Upper lobe of left lung (tissue), 6 donors: ENCODE data around the gene SMAD2. TPM values are rescaled to one million over a fixed set of nuclear protein-coding genes. Genes with fewer than 3 reads are reported as not detected.

ENCODE experiments used
- ATAC-seq, 2 donors: fragments of 200-7000 bp; cut with Tn5 transposase; one replicate each; pipeline ENCODE4 v1.9.1; 2022; ENCODE audit warnings: mild to moderate bottlenecking in 2 of 2, moderate library complexity in 2 of 2; ENCODE audit not compliant: low FRiP score in 2 of 2
- DNase-seq, 2 donors: peaks; one replicate each; pipeline ENCODE4 v3.0.0-alpha.2; 2019 to 2020
- H3K27ac ChIP-seq, 4 donors: fragments of 200-600 bp; sonication (generic); one replicate each; pipeline ENCODE4 v1.5.1; 2016 to 2019
- H3K27me3 ChIP-seq, 4 donors: fragments of 200-600 bp; sonication (generic); one replicate each; pipeline ENCODE4 v1.5.1; 2017 to 2019
- H3K36me3 ChIP-seq, 4 donors: fragments of 200-600 bp; sonication (generic); one replicate each; pipeline ENCODE4 v1.5.1; 2016 to 2019
- H3K4me1 ChIP-seq, 4 donors: fragments of 200-600 bp; sonication (generic); one replicate each; pipeline ENCODE4 v1.5.1; 2018 to 2019
- H3K4me3 ChIP-seq, 4 donors: fragments of 200-600 bp; sonication (generic); one replicate each; pipeline ENCODE4 v1.5.1; 2017 to 2019; ENCODE audit warnings: mild to moderate bottlenecking in 2 of 4, moderate library complexity in 1 of 4
- H3K9me3 ChIP-seq, 4 donors: fragments of 200-600 bp; sonication (generic); one replicate each; pipeline ENCODE4 v1.5.1; 2018 to 2019
- CTCF ChIP-seq, 6 experiments: fragments of 450-650 bp in 4 of 6; fragments of 200-600 bp in 2 of 6; sonication (generic) in 2 of 6; IDR thresholded peaks; one replicate each; pipeline ENCODE4 v1.5.1; 2016 to 2019; ENCODE audit warnings: antibody characterized with exemption in 6 of 6
- EP300 ChIP-seq, 4 donors: sonication (generic); formaldehyde crosslinking; IDR thresholded peaks; one replicate each; pipeline ENCODE4 v1.5.1; 2017; ENCODE audit warnings: antibody characterized with exemption in 4 of 4, control low read depth in 2 of 4
- POLR2A ChIP-seq, 4 donors: fragments of 450-650 bp; IDR thresholded peaks; one replicate each; pipeline ENCODE4 v1.5.1; 2016 to 2017; ENCODE audit warnings: antibody characterized with exemption in 4 of 4, mild to moderate bottlenecking in 2 of 4
- POLR2AphosphoS5 ChIP-seq, 2 donors: sonication (generic); formaldehyde crosslinking; IDR thresholded peaks; one replicate each; pipeline ENCODE4 v1.5.1; 2017; ENCODE audit warnings: antibody characterized with exemption in 2 of 2
- WGBS, 2 donors: methylation state at CpG; one replicate each; pipeline ENCODE4 v1.1.5; 2017 to 2018; 5-methylcytosine and 5-hydroxymethylcytosine counted together
- total RNA-seq, 6 donors: library from RNA; depleted of rRNA in 4 of 6; stranded (reverse); fragments of >200 nt in 4 of 6; gene quantifications; one replicate each; pipeline versions ENCODE4 v1.1.0 to v1.2.1, GENCODE V29; 2016 to 2021
- donor health status: DM: no; HTN: no; CAD: no; lungs with moderate emphysema.
- donor health status: DM: no; HTN: yes; CAD: no; lungs with severe emphysema.

SMAD2 gene
- total RNA-seq, 6 donors from 2014 or later = 52.1 to 151 (median 97.8) TPM

GRCh38 chr18:47868744-47869143 lies 61.7 kb downstream of the SMAD2 start:
- Histone ChIP-seq H3K4me1 (peaks cover 0 to 17% (median 10%) of the 10 kb centered on the region in 4 donors), H3K27me3 (no peaks in the 10 kb centered on the region), H3K4me3 (no peak overlapping the region), H3K9me3 (no peaks in the 10 kb centered on the region), H3K36me3 (peaks cover 0 to 40% (median 6%) of the 10 kb centered on the region in 4 donors), H3K27ac (no peak overlapping the region)
- ATAC-seq (no peak), DNase-seq (peak in 1 of 2 donors; percentile 26)
- 68 to 72% methylated on average over 3 of the region's 3 CpGs for WGBS, 2 donors
- no peak for TF ChIP-seq EP300 (IDR thresholded peaks at IDR 0.05)
- no peak for TF ChIP-seq POLR2AphosphoS5 (IDR thresholded peaks at IDR 0.05)
- no peak for TF ChIP-seq POLR2A (IDR thresholded peaks at IDR 0.05)
- TF ChIP-seq CTCF (IDR thresholded peaks at IDR 0.05) = no peak

GRCh38 chr18:47865183-47865582 lies 65.3 kb downstream of the SMAD2 start:
- ATAC-seq (no peak), DNase-seq (no peak)
- no peak overlapping the region for H3K4me3 ChIP-seq
- no peak overlapping the region for H3K27ac ChIP-seq
- peaks cover 0 to 6% (median 4%) of the 10 kb centered on the region in 4 donors for H3K4me1 ChIP-seq
- no peak for TF ChIP-seq CTCF (IDR thresholded peaks at IDR 0.05)
- TF ChIP-seq EP300 (IDR thresholded peaks at IDR 0.05) = no peak
- TF ChIP-seq POLR2AphosphoS5 (IDR thresholded peaks at IDR 0.05) = no peak
- no peak for TF ChIP-seq POLR2A (IDR thresholded peaks at IDR 0.05)
- peaks cover 3 to 53% (median 9%) of the 10 kb centered on the region in 4 donors for H3K36me3 ChIP-seq
- 94% methylated on average over 3 of the region's 3 CpGs for WGBS, 2 donors
- no peaks in the 10 kb centered on the region for H3K9me3 ChIP-seq
- no peaks in the 10 kb centered on the region for H3K27me3 ChIP-seq

GRCh38 chr18:47863041-47863440 lies 67.4 kb downstream of the SMAD2 start:
- peaks cover 3 to 62% (median 15%) of the 10 kb centered on the region in 4 donors for H3K36me3 ChIP-seq
- H3K27ac ChIP-seq = no peak overlapping the region
- H3K27me3 ChIP-seq = no peaks in the 10 kb centered on the region
- ATAC-seq (no peak), DNase-seq (no peak)
- TF ChIP-seq POLR2A (IDR thresholded peaks at IDR 0.05) = no peak
- no peak for TF ChIP-seq POLR2AphosphoS5 (IDR thresholded peaks at IDR 0.05)
- no peak for TF ChIP-seq CTCF (IDR thresholded peaks at IDR 0.05)
- TF ChIP-seq EP300 (IDR thresholded peaks at IDR 0.05) = no peak
- H3K9me3 ChIP-seq = peaks cover 7 to 10% (median 9%) of the 10 kb centered on the region in 4 donors
- no peak overlapping the region for H3K4me3 ChIP-seq
- no peaks in the 10 kb centered on the region for H3K4me1 ChIP-seq

- Histone ChIP-seq H3K4me3 (no peak overlapping the region), H3K27me3 (no peaks in the 10 kb centered on the region), H3K9me3 (peaks cover 21 to 28% (median 26%) of the 10 kb centered on the region in 4 donors), H3K36me3 (peaks cover 0 to 37% (median 21%) of the 10 kb centered on the region in 4 donors), H3K4me1 (no peaks in the 10 kb centered on the region), H3K27ac (no peak overlapping the region)
- 89 to 92% methylated on average over 3 of the region's 3 CpGs for WGBS, 2 donors
- ATAC-seq (no peak), DNase-seq (no peak)
- TF ChIP-seq POLR2A (IDR thresholded peaks at IDR 0.05) (no peak), CTCF (IDR thresholded peaks at IDR 0.05) (no peak), EP300 (IDR thresholded peaks at IDR 0.05) (no peak), POLR2AphosphoS5 (IDR thresholded peaks at IDR 0.05) (no peak)
Observed at GRCh38 chr18:47858607-47859006, 71.9 kb downstream of the SMAD2 start.

GRCh38 chr18:47847635-47848034 lies 82.8 kb downstream of the SMAD2 start:
- Histone ChIP-seq H3K9me3 (no peaks in the 10 kb centered on the region), H3K36me3 (peaks cover 0 to 47% (median 7%) of the 10 kb centered on the region in 4 donors), H3K27me3 (no peaks in the 10 kb centered on the region), H3K27ac (no peak overlapping the region), H3K4me1 (no peaks in the 10 kb centered on the region), H3K4me3 (no peak overlapping the region)
- ATAC-seq (no peak), DNase-seq (no peak)
- TF ChIP-seq EP300 (IDR thresholded peaks at IDR 0.05) (no peak), CTCF (IDR thresholded peaks at IDR 0.05) (no peak)
